HG03457 (cell line): ENCODE results near the gene RAB3IL1.

Source experiments
- ATAC-seq: cut with Tn5 transposase; IDR thresholded peaks from one replicate; pipeline ENCODE4 v1.9.1; 2021; ENCODE audit warnings: moderate number of reproducible peaks; ENCODE audit not compliant: unreplicated experiment

RAB3IL1 gene

GRCh38 chr11:61905801-61906521 is 11.4 kb downstream of the RAB3IL1 start:
- no peak for ATAC-seq

DNA sequence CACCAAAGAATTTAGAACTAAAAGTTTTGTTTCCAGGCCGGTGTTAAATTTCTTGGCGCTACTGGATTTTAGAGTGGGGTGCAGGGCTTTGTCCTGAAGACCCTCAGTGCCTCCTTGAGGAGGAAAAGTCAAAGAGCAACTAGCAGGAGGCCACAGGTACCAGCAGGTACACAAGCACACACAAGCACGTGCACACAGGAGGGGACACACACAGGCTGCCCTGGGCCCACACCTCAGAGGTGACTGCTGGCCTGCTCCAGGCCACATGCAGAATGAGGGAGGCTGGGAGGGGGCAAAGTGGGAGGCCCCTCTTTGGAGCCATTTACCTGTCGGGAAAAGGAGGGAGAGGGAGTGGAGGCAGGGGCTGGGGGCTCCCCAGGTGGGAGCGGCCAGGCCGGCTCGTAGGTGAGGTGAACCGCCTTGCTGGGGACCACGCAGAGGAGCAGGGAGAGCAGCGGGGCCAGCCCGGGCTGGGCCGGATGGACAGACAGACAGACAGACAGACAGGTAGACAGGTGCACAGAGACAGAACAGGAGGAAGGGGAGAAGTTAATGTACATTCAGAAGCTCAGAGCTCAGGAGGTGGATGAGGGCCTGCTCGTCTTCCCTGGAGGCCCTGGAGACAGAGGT is 12.2 kb downstream of the RAB3IL1 start:
- no peak for ATAC-seq

DNA sequence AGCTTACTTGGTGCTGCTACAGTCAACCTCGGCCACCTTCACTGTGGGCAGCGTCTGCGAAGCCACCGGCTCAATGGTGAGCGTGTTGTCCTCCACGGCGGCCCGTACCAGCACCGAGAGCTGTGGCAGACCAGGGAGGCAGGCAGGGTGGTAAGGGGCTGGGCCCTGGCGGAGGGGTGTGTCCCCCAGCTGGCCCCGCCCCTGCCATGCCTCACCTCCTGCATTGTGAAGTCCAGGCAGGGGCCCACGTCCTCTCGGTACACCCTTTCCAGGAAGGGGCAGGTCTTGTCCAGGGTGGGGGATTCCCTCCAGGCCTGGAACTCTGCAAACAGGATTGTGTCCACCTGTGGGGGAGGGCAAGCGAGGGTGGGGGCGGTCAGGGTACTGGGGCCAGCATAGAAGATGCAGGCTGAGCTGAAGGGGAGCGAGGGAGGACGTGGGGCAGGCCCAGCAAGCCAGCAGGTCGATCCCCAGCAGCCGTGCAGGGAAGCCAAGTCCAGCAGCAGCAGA is 12.8 kb downstream of the RAB3IL1 start:
- ATAC-seq = no peak

GRCh38 chr11:61903845-61904244 is 13.5 kb downstream of the RAB3IL1 start:
- ATAC-seq = no peak

DNA sequence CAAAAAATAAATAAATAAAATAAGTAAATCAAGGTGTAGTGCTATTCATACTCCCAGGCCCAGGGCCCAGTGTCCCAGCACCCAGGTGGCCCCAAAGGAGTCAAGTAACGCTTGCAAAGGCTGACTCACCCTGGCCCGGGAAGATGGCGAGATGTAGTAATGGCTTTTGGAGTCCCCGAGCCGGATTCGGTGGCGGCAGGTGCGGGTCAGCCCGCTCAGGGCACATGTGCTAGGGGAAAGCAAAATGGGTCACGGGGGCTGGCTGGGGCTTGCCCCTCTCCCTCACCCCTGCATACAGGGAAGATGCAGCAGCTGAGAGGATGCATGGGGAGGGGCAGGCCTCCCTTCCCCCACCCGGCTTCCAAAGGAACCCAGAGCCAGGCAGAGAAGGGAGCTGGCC is 15.1 kb downstream of the RAB3IL1 start:
- no peak for ATAC-seq

- no peak for ATAC-seq
Measured at GRCh38 chr11:61901397-61901796, 16.0 kb downstream of the RAB3IL1 start.

- no peak for ATAC-seq
Measured at GRCh38 chr11:61900251-61900650, 17.1 kb downstream of the RAB3IL1 start.

DNA sequence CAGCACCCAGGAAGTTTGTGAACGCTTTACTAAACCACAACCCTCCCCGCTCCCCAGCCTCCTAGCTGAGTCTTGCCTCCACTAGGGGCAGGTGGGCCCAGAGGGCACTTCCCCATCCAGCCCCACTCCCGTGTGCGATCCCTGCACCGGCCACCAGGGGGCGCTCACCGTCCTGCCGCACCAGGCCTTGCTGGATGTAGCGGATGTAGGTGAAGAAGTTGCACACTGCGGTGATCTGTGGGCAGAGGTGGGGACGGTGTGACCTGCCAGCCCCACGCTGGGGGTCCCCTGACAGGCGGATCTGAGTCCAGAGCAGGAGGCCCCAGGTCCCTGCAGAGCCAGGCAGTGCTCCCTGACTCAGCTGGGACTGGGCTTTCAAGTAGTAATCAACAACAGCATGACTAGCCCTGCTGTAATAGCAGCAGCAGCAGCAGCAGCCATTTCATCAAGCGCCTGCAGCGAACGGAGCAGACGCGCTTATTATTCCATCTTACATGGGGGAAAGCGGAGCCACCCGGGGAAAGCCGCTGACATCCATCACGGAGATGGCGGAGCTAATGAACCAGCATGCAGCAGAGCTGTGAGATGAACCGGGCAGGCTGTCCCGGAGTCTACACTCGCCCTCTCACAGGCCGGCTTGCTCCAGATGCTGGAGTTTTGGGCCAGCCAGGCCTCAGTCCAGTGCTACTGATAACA is 18.1 kb downstream of the RAB3IL1 start:
- no peak for ATAC-seq

GRCh38 chr11:61898247-61898582 is 19.2 kb downstream of the RAB3IL1 start:
- no peak for ATAC-seq

DNA sequence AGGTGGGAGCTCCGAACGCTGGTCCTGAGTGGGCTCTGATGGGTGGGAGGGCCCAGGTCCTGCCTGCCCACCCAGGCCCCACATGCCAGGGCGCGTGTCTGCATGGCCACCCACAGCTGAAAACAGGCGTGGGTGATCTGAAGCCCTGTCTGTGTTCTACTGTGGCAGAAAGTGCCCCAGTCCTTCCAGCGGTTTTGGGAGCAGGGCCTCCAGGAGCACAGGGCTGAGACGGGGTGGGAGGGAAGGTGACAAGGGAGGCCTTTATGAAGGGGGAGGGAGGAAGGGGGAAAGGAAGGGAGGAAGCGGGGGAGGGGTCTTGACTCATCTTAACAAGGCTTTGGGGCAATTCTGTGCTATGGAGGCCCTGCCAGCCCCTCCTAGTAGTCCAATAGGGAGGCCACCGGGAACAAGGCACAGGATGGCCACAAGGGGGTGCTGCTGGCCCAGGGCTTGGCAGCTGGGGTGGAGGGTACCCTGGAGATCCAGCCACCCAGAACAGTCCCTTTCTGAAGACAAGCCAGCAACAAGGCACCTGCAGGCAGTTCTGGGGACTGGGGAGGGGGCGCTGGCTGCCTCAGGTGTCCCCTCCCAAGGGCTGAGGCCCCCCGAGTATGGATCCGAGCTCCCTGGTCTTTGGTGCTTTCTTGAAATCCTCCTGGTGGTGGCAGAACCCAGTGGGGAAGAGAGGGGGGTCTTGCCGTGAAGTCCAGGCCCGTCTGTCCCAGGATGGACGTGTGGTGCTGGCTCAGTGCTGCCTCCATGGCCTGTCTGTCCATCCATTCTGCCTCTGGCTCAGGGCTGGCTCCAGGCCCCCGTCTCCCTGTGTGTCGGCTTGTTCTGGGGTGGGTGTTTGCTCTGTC is 19.7 kb downstream of the RAB3IL1 start:
- no peak for ATAC-seq

DNA sequence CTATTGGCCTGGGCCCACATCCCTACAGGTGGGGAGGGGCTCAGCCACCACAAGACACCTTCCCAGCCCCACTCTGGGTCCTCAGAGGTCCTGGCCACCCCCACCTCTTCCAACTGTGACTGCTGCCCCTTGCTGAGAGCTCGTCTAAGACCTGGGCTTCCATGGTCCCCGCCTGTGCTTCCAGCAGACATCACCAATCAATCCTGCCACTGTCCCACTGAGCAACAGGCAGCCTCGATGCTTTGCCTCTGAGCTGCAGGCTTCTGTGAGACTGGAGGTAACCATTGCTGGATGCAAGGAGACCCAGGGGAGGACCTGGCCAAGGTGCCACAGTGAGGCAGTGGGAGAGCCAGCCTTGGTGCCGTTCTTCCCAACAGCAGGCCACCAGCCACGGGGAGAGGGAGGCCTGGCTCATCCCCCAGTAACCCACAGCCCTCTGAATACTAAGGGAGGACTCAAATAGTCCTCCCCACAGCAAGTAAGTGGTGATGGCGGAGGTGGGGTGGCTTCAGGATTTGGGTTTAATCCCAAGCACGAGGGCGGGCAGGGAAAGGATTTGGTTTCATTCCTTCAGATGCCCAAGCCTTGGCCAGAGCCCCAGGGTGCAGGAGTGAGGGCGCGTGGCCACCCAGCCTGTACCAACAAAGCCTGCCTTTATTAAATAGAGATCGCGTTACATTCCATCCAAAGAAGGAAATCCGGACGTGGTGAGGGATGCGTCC is 20.5 kb downstream of the RAB3IL1 start:
- ATAC-seq = no peak

- ATAC-seq = no peak
Measured at GRCh38 chr11:61895718-61896059, 21.7 kb downstream of the RAB3IL1 start.

GRCh38 chr11:61895046-61895717 is 22.2 kb downstream of the RAB3IL1 start:
- no peak for ATAC-seq

- no peak for ATAC-seq
Measured at GRCh38 chr11:61893981-61894380, 23.4 kb downstream of the RAB3IL1 start.

DNA sequence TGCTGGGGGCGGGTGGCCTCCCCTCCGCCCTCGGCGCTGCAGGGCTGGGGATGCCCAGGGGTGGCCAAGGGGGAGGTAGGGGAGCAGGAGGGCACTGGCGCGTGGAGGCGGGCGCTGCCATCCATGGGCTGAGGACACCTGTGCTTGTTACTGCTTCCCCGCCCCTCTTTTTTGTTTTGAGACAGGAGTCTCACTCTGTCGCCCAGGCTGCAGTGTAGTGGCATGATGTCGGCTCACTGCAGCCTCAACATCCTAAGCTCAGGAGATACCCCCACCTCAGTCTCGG is 25.3 kb downstream of the RAB3IL1 start:
- ATAC-seq = no peak

DNA sequence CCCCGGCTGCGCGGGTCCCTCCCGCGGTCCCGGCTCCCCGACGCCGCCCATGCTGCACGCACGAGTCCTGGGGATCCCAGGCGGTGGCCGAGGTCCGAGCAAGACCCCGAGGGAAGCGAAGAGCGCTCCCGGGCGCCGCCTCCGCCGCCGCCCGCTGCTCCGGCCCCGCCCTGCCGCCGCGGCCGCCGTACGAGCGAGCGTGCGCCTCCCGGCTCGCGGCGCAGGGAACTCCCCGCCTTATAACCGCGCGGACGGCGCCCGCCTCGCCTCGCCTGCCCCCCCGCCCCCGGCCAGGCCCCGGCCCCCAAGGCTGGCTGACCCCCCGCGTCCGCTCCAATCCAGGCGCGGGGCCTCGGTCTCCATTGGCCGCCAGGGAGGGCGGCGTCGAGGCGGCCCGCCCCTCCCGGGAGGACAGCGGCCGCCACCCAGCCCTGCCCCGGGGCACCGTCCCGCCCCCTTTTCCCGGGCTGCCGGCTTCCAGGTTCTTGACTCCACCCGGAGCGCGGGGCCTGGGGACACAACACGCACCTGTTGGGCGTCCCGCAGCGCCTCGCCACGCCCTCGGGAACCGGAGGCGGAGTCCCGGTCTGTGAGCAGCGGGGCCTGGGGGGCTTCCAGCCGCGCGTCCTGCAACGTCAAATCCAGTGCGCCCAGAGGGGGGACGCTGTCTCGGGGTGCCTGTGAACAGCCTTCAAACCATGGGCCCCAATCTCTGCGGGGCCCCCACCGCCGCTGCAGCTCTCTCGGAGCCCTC is 25.9 kb downstream of the RAB3IL1 start, which contains the start of gene FADS3:
FADS3 (minus strand) TSS at position 215 of the 754 bp plus-strand sequence; CDS start at position 51, 164 bp downstream.
- ATAC-seq = no peak

- ATAC-seq = no peak
Measured at GRCh38 chr11:61890529-61891330, 26.6 kb downstream of the RAB3IL1 start.

GRCh38 chr11:61889831-61890230 is 27.5 kb downstream of the RAB3IL1 start:
- ATAC-seq = no peak

GRCh38 chr11:61888590-61888989 is 28.8 kb downstream of the RAB3IL1 start:
- ATAC-seq = no peak
